Measurements from ENCODE around the gene CDC16.

The CDC16 gene

GRCh38 chr13:114268344-114269280 is 33.9 kb downstream of the CDC16 start:
- H3K9me3 ChIP-seq (ENCODE audit: control insufficient read depth in 2 of 2, low read length in 2 of 2) = no peaks in the 10 kb centered on the region
- no peak overlapping the region for H3K4me3 ChIP-seq (ENCODE audit: low read length in 2 of 2)
- H3K4me1 ChIP-seq (ENCODE audit: control insufficient read depth in 2 of 2, insufficient read depth in 2 of 2, low read length in 2 of 2) = peaks cover 0 to 2% of the 10 kb centered on the region in 2 donors
- peaks cover 52 to 63% of the 10 kb centered on the region in 2 donors for H3K36me3 ChIP-seq (ENCODE audit: control insufficient read depth in 2 of 2, insufficient read depth in 2 of 2, low read length in 2 of 2)
- H3K27ac ChIP-seq (ENCODE audit: low read depth in 2 of 2, low read length in 2 of 2) = no peak overlapping the region
- no peak overlapping the region for H3K9ac ChIP-seq (ENCODE audit: low read depth in 1 of 2, low read length in 2 of 2)
- no peaks in the 10 kb centered on the region for H3K27me3 ChIP-seq (ENCODE audit: control insufficient read depth in 2 of 2, insufficient read depth in 2 of 2, low read length in 2 of 2)

- Histone ChIP-seq H3K4me3 (ENCODE audit: low read length in 2 of 2) (no peak overlapping the region), H3K36me3 (ENCODE audit: control insufficient read depth in 2 of 2, insufficient read depth in 2 of 2, low read length in 2 of 2) (peaks cover 46 to 62% of the 10 kb centered on the region in 2 donors), H3K4me1 (ENCODE audit: control insufficient read depth in 2 of 2, insufficient read depth in 2 of 2, low read length in 2 of 2) (peaks cover 0 to 2% of the 10 kb centered on the region in 2 donors), H3K27ac (ENCODE audit: low read depth in 2 of 2, low read length in 2 of 2) (no peak overlapping the region), H3K9me3 (ENCODE audit: control insufficient read depth in 2 of 2, low read length in 2 of 2) (no peaks in the 10 kb centered on the region), H3K27me3 (ENCODE audit: control insufficient read depth in 2 of 2, insufficient read depth in 2 of 2, low read length in 2 of 2) (no peaks in the 10 kb centered on the region), H3K9ac (ENCODE audit: low read depth in 1 of 2, low read length in 2 of 2) (no peak overlapping the region)
These were observed 34.6 kb downstream of the CDC16 start for GRCh38 chr13:114269281-114269770.

- Histone ChIP-seq H3K9me3 (ENCODE audit: control insufficient read depth in 2 of 2, low read length in 2 of 2) (no peaks in the 10 kb centered on the region), H3K4me3 (ENCODE audit: low read length in 2 of 2) (no peak overlapping the region), H3K9ac (ENCODE audit: low read depth in 1 of 2, low read length in 2 of 2) (no peak overlapping the region), H3K27me3 (ENCODE audit: control insufficient read depth in 2 of 2, insufficient read depth in 2 of 2, low read length in 2 of 2) (no peaks in the 10 kb centered on the region), H3K36me3 (ENCODE audit: control insufficient read depth in 2 of 2, insufficient read depth in 2 of 2, low read length in 2 of 2) (peaks cover 35 to 56% of the 10 kb centered on the region in 2 donors), H3K27ac (ENCODE audit: low read depth in 2 of 2, low read length in 2 of 2) (no peak overlapping the region), H3K4me1 (ENCODE audit: control insufficient read depth in 2 of 2, insufficient read depth in 2 of 2, low read length in 2 of 2) (peaks cover 0 to 2% of the 10 kb centered on the region in 2 donors)
These were observed 38.3 kb downstream of the CDC16 start for GRCh38 chr13:114272977-114273376.

GRCh38 chr13:114275304-114275703 is 40.6 kb downstream of the CDC16 start:
- peaks cover 22 to 36% of the 10 kb centered on the region in 2 donors for H3K36me3 ChIP-seq (ENCODE audit: control insufficient read depth in 2 of 2, insufficient read depth in 2 of 2, low read length in 2 of 2)
- H3K4me3 ChIP-seq (ENCODE audit: low read length in 2 of 2) = no peak overlapping the region
- H3K27me3 ChIP-seq (ENCODE audit: control insufficient read depth in 2 of 2, insufficient read depth in 2 of 2, low read length in 2 of 2) = no peaks in the 10 kb centered on the region
- H3K27ac ChIP-seq (ENCODE audit: low read depth in 2 of 2, low read length in 2 of 2) = no peak overlapping the region
- H3K4me1 ChIP-seq (ENCODE audit: control insufficient read depth in 2 of 2, insufficient read depth in 2 of 2, low read length in 2 of 2) = peaks cover 0 to 3% of the 10 kb centered on the region in 2 donors
- H3K9ac ChIP-seq (ENCODE audit: low read depth in 1 of 2, low read length in 2 of 2) = no peak overlapping the region
- no peaks in the 10 kb centered on the region for H3K9me3 ChIP-seq (ENCODE audit: control insufficient read depth in 2 of 2, low read length in 2 of 2)

GRCh38 chr13:114279146-114279545 is 44.4 kb downstream of the CDC16 start:
- peaks cover 10 to 24% of the 10 kb centered on the region in 2 donors for H3K36me3 ChIP-seq (ENCODE audit: control insufficient read depth in 2 of 2, insufficient read depth in 2 of 2, low read length in 2 of 2)
- no peak overlapping the region for H3K27ac ChIP-seq (ENCODE audit: low read depth in 2 of 2, low read length in 2 of 2)
- H3K27me3 ChIP-seq (ENCODE audit: control insufficient read depth in 2 of 2, insufficient read depth in 2 of 2, low read length in 2 of 2) = no peaks in the 10 kb centered on the region
- no peaks in the 10 kb centered on the region for H3K9me3 ChIP-seq (ENCODE audit: control insufficient read depth in 2 of 2, low read length in 2 of 2)
- no peak overlapping the region for H3K4me3 ChIP-seq (ENCODE audit: low read length in 2 of 2)
- peaks cover 9 to 13% of the 10 kb centered on the region in 2 donors for H3K4me1 ChIP-seq (ENCODE audit: control insufficient read depth in 2 of 2, insufficient read depth in 2 of 2, low read length in 2 of 2)
- H3K9ac ChIP-seq (ENCODE audit: low read depth in 1 of 2, low read length in 2 of 2) = no peak overlapping the region

GRCh38 chr13:114279758-114280355 is 45.2 kb downstream of the CDC16 start:
- H3K9ac ChIP-seq (ENCODE audit: low read depth in 1 of 2, low read length in 2 of 2) = no peak overlapping the region
- peak overlapping the region in 1 of 2 donors; percentile 81 for H3K4me3 ChIP-seq (ENCODE audit: low read length in 2 of 2)
- H3K36me3 ChIP-seq (ENCODE audit: control insufficient read depth in 2 of 2, insufficient read depth in 2 of 2, low read length in 2 of 2) = peaks cover 10 to 18% of the 10 kb centered on the region in 2 donors
- H3K9me3 ChIP-seq (ENCODE audit: control insufficient read depth in 2 of 2, low read length in 2 of 2) = no peaks in the 10 kb centered on the region
- H3K27ac ChIP-seq (ENCODE audit: low read depth in 2 of 2, low read length in 2 of 2) = no peak overlapping the region
- H3K27me3 ChIP-seq (ENCODE audit: control insufficient read depth in 2 of 2, insufficient read depth in 2 of 2, low read length in 2 of 2) = no peaks in the 10 kb centered on the region
- H3K4me1 ChIP-seq (ENCODE audit: control insufficient read depth in 2 of 2, insufficient read depth in 2 of 2, low read length in 2 of 2) = peaks cover 9 to 13% of the 10 kb centered on the region in 2 donors

- Histone ChIP-seq H3K4me1 (ENCODE audit: control insufficient read depth in 2 of 2, insufficient read depth in 2 of 2, low read length in 2 of 2) (peaks cover 9 to 13% of the 10 kb centered on the region in 2 donors), H3K9ac (ENCODE audit: low read depth in 1 of 2, low read length in 2 of 2) (peak within 1 kb of the TSS; percentile 80 to 86), H3K9me3 (ENCODE audit: control insufficient read depth in 2 of 2, low read length in 2 of 2) (no peaks in the 10 kb centered on the region), H3K36me3 (ENCODE audit: control insufficient read depth in 2 of 2, insufficient read depth in 2 of 2, low read length in 2 of 2) (peaks cover 5% of the 10 kb centered on the region in 2 donors), H3K27ac (ENCODE audit: low read depth in 2 of 2, low read length in 2 of 2) (peak within 1 kb of the TSS; percentile 97), H3K4me3 (ENCODE audit: low read length in 2 of 2) (peak within 1 kb of the TSS; percentile 90 to 96), H3K27me3 (ENCODE audit: control insufficient read depth in 2 of 2, insufficient read depth in 2 of 2, low read length in 2 of 2) (no peaks in the 10 kb centered on the region)
These were observed 46.8 kb downstream of the CDC16 start, which contains the start of gene UPF3A for GRCh38 chr13:114281351-114282040. Gene UPF3A (plus strand): TSS chr13:114281601. CDS start chr13:114281640, 39 bp downstream.

- peak overlapping the region; percentile 83 to 90 for H3K4me3 ChIP-seq (ENCODE audit: low read length in 2 of 2)
- peak overlapping the region; percentile 68 to 77 for H3K9ac ChIP-seq (ENCODE audit: low read depth in 1 of 2, low read length in 2 of 2)
- H3K27me3 ChIP-seq (ENCODE audit: control insufficient read depth in 2 of 2, insufficient read depth in 2 of 2, low read length in 2 of 2) = no peaks in the 10 kb centered on the region
- H3K36me3 ChIP-seq (ENCODE audit: control insufficient read depth in 2 of 2, insufficient read depth in 2 of 2, low read length in 2 of 2) = peaks cover 9% of the 10 kb centered on the region in 2 donors
- peak overlapping the region; percentile 80 to 81 for H3K27ac ChIP-seq (ENCODE audit: low read depth in 2 of 2, low read length in 2 of 2)
- H3K9me3 ChIP-seq (ENCODE audit: control insufficient read depth in 2 of 2, low read length in 2 of 2) = no peaks in the 10 kb centered on the region
- peaks cover 9 to 13% of the 10 kb centered on the region in 2 donors for H3K4me1 ChIP-seq (ENCODE audit: control insufficient read depth in 2 of 2, insufficient read depth in 2 of 2, low read length in 2 of 2)
These were observed 47.5 kb downstream of the CDC16 start for GRCh38 chr13:114282041-114282670.

- H3K9ac ChIP-seq (ENCODE audit: low read depth in 1 of 2, low read length in 2 of 2) = no peak overlapping the region
These were observed 48.9 kb downstream of the CDC16 start for GRCh38 chr13:114283576-114283975.

More at GRCh38 chr13:114283576-114283975, 48.9 kb downstream of the CDC16 start:
- Histone ChIP-seq H3K4me3 (ENCODE audit: low read length in 2 of 2) (no peak overlapping the region), H3K27ac (ENCODE audit: low read depth in 2 of 2, low read length in 2 of 2) (no peak overlapping the region), H3K36me3 (ENCODE audit: control insufficient read depth in 2 of 2, insufficient read depth in 2 of 2, low read length in 2 of 2) (peaks cover 12 to 15% of the 10 kb centered on the region in 2 donors), H3K9me3 (ENCODE audit: control insufficient read depth in 2 of 2, low read length in 2 of 2) (no peaks in the 10 kb centered on the region), H3K27me3 (ENCODE audit: control insufficient read depth in 2 of 2, insufficient read depth in 2 of 2, low read length in 2 of 2) (no peaks in the 10 kb centered on the region), H3K4me1 (ENCODE audit: control insufficient read depth in 2 of 2, insufficient read depth in 2 of 2, low read length in 2 of 2) (peaks cover 9 to 13% of the 10 kb centered on the region in 2 donors)

Measured in mucosa of rectum (tissue), 2 donors.